NCI-H128 (cell line): Measurements from ENCODE around the gene RGS6.

ENCODE experiments used
- DNase-seq: peaks from one replicate; lab custom pipeline; 2025; ENCODE audit not compliant: unreplicated experiment; lab: John Stamatoyannopoulos, UW

RGS6 gene

DNA sequence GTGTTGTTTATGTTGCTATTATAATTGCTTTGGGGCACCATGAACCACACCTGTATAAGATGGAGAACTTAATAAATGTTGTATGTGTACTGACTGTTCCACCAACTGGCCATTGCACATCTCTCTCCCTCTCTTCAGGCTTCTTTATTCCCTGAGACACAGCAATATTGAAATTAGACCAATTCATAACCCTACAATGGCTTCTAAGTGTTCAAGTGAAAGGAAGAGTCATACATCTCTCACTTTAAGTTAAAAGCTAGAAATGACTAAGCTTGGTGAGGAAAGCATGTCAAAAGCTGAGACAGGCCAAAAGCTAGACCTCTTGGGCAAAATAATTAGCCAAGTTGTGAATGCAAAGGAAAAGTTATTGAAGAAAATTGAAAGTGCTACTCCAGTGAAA lies 373.3 kb downstream of the RGS6 start:
- DNase-seq = no peak

DNA sequence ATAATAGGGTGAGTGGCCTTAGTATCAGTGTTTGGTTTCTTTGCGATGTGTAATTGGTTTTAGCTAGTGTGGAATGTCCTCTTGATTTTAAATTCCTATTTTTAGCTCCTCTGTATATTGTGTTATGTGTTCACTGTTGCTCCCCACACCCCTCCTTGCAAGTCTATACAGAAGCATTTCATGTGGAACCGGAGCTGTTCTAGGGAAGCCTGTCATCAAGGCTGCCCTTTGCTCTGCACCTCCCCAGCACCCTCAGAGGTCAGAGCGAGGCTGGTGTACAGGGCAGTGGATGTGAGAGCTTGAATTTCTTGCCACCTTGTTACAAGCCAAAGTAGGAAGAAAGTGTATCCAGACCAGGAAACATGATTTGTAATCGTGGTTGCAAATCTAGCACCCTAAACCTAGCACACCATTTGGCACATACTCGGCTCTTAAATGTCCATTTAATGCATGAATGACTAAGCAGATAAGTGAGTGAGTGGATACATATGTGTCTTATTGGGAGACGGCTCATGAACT lies 376.8 kb downstream of the RGS6 start:
- no peak for DNase-seq

DNA sequence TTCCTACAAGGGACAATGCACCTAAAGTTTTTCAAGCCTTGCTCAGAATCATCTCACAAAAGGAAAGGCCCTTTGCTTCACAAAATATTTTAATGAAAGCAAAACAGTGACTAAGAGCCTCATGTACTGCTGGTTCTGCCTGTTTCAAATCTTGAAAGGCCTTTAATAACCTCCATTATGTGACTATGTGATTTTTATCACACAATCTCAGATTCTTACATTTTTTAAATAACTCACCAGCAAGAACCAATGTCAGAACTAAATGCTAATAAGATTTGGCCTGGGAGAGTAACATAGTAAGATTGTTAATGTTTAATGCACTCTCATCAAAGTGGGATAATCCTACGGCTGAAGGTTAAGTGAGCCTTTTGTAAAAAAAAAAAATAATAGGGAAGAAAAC lies 378.9 kb downstream of the RGS6 start:
- no peak for DNase-seq

DNA sequence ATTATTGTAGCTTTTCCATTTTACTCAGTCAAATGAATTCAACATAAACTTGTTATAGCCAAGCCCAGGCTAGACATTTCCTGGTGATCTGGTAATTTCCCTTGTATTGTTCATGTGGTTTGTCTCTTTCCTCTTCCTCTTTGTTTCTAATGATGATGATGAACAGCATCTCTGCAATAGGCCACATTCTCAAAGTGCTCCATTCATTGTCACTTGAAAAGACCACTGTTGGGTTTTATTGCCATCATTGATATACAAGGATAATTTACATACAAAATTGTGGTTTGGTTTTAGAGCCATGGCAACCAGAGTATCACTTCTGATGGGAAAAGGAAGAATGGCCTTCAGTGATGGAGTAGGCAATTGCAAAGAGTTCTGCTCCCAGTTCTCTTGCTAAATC lies 379.3 kb downstream of the RGS6 start:
- DNase-seq = no peak

DNA sequence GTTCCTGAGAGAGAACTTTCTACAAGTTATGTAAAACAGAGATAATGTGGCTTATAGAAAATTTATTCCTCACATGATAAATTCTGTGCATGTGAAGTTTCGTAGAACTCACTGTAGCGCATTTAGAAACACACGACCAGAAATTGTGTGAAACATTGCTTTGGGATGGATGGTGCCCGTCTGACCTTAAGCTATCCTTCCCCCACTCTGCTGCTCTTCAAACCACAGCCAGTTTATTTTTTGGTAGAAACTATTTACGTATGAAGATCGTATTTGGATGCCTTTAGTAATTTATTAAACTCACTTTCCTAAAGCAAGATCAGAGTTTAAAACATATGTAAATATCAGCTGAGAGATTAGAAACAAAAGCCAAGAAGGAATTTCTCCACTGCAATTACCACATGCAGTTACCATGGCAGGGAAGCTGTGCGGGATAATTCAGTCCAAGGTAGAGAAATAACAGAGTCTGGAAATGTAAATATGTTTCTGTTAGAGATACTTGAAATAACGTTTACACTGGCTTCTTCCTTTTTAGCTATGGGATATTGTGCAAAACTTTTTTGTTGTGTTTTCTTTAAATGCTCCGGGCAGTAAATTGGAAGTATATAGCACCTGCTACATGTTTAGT lies 382.7 kb downstream of the RGS6 start:
- no peak for DNase-seq

DNA sequence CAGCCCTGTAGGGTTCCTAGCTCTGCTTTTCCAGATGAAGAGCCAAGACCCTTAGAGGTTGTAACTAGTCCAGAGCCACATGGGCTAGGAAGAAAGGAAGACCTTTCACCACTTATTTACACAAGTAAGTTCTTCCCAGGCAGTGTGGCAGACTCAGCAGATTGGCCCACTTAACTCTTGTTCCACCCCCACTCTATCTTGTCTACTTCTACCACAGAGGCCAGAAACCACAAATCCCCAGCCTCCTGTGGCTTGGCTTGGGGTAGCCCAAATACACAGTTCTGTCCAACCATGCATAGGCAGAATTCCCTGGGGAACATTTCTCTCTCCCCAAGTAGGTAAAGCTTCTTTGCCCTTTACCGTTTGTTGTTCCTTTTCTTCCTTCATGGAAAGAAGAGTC lies 383.5 kb downstream of the RGS6 start:
- DNase-seq = no peak

DNA sequence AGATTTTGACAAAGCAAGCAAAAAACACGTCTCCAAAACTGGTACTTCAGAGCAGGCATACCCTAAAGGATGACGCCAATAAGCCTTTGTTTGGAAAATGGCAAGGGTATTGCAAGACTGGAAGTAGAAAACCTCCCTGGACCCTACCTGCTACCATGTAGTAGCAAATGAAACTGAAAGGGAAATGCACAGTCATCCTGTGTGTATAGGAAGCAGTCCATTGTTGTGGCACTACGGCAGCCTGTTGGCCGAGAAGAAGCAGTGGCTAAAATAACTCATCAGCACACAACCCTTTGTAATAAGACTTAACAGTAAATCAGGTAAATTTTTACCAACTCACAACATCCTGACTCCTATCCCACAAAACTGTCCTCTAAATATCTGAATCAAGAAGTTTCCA lies 386.4 kb downstream of the RGS6 start:
- no peak for DNase-seq

DNA sequence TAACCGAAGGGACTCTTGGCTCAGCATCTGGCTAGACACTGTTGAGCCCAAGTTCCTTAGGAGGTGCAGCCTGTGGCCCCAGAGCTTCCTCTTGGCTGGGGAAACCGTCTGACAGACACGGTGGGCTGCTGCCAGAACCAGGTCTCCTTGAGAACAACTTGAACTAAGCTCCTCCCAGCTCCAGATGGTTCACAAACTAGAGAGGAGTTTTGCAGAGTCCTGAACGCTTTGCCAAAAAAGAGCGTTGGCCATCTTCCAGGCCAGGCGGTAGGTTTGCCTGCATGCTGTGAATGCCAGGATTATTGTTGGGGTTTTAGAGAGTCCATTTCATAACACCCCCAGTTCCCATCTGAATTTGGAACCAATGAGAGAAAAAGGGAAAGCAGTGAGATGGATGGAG lies 399.8 kb downstream of the RGS6 start:
- no peak for DNase-seq

DNA sequence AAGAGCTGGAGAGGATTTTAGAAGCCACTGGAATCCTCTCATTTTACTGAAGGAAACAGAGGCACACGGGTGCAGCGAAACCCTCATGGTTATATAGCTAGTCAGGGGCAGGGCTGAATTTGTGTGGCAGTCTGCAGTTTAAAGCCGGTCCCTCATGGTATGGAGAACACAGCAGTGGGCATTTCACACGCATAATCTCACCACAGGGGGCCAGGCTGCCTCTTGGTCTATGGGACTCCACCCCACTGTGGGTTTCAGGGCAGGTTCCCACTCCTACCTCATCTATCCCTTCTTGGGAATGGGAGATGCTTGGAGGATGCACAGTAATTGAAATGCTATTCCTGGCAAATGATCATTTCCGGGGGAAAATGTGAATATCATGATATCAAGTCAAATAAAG lies 400.6 kb downstream of the RGS6 start:
- no peak for DNase-seq

DNA sequence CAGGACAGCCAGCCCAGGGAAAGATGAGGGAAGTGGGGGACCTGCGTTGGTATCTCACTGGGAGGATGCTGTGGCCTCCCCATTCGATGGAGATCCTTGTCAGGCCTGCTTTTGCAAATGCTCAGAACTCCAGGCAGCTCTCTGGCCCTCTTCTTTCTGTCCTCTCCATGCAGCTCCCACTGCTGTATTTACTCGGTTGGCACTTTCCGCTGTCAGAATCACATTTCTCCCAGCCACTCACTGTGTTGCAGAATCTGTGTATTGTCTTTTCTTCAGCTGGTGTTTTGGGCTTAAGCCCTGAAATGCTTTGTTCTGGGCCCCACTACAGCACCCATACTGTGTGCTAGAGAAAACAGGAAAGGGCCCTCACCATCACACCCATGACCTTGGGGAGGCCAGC lies 401.1 kb downstream of the RGS6 start:
- no peak for DNase-seq

DNA sequence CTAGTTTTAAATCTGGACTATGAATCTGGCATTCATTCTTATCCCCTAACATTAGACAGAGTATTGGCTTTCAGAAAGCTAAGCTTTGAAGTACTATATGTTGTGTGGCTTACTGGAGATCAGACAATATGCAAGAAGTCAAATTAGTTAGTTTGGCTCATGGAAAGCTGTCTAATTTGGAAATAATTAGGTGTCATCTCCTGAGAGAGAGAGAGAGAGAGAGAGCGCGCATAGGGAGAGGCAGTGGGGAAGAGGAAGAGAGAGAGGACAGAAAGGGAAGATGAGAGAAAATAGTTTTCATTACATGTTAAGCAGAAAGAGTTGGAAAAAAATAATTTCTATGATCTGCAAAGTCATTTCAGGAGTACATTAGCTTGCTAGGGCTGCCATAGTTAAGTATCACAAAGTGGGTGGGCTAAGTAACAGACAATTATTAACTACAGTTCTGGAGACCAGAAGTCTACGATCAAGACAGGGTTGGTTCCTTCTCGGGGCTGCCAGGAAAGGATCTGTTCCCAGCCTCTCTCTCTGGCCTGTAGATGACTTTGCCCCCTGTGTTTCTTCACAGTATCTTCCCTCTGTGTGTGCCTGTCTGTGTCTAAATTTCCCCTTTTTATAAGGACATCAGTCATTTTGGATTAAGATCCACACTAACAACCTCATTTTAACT lies 404.2 kb downstream of the RGS6 start:
- no peak for DNase-seq

DNA sequence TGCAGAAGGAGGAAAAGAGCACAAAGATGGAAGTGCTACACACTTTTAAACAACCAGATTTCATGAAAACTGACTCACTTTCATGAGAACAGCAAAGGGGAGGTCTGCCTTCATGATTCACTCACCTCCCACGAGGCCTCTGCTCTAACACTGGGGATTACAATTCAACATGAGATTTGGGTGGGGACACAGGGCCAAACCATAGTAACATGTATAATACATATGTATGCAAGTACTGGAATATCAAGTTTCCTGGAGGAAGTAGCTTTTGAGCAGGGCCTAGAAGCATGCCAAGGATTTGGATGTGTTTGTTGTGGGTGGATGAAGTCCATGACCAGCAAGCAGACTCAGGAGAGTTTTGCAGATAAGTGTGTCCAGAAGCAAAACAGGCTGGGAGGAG lies 409.0 kb downstream of the RGS6 start:
- DNase-seq = no peak

DNA sequence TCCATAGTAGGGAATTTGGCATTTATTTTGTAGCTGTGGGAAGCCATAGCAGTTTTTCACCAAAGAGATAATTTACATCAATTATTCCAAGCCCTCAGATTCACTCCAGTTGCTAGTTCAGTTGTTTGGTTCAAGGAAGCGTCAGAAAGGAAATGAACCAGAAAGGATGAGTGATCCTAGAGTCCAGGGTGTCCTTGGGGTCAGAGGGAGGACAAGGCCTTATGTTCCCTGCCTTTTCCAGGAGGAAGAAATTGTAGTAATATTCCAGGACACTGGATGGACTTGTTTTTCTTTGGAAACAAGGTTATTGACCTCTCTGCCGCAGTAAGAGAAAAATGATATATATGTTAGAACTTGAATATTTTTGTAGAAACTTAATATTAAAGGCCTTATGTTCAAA lies 409.5 kb downstream of the RGS6 start:
- DNase-seq = no peak

DNA sequence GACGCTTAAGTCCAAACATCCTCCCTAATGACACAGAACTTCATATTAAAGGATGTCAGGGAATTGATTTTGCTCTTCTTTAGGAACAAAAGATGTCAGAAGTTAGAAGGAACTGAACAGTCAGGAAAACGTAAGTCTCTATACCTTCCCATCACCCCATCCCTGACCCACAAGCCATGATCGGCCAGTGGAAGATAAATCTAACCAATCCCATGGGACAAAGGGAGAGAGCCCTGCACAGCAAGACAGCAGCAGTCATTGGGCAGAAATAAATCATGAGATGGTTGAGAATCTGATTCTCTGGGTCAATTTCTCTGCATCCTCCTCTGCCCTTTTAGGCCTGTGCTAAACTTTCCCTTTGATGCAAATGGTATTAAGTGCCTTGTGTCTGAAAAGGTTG lies 414.9 kb downstream of the RGS6 start:
- no peak for DNase-seq

DNA sequence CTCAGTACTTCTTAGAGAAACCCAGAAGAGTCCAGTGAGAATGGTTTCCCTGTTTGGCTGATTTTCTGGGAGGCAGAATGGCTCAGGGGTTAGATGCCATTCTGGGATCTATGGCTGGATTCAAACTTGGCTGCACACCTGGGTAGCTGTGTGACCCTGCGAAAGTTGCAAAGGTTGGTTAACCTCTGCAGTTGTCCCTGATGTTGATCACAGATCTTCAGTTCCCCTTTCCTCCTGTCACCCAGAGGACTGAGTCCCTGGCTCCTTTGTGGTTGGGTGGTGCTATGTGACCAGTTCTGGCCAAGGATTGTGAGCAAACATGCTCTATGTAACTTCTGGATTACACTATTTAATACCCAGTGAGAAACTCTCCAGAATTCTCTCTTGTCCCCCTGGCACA lies 418.0 kb downstream of the RGS6 start:
- no peak for DNase-seq

DNA sequence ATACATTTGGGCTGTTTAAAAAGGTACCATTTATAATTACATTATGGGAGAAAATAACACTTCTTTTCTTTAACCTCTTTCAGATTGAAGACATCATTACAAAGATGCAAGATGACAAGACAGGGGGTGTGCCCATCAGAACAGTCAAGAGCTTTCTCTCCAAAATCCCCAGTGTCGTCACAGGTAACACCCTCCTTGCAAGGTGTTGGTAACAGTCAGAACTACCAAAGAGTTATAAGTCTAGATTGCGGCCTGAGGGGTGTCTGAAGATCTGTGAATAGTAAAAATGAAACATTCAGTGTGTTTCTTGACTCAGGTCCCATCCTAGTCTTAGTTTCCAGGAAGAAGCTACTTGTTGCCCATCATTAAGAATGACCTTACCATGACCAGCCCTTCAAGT lies 419.8 kb downstream of the RGS6 start:
- no peak for DNase-seq

DNA sequence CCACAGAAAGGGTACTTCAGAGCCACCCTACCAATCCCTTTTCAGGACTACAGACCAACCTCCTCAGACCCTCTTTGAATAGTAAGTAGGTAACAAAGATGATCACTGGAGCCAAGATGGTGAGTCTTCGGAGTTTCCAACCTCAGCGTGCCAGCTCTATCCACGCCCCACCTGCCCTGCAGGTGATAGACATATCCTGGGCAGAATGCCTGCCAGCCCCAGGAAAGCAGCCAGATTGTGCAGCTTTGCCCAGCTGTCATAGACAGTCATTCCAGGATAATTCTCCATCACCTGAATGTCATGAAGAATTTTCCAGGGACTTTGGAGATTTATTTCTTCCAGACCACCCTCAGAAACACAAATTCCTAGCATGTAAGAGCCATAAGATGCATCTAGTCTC lies 434.4 kb downstream of the RGS6 start:
- no peak for DNase-seq

DNA sequence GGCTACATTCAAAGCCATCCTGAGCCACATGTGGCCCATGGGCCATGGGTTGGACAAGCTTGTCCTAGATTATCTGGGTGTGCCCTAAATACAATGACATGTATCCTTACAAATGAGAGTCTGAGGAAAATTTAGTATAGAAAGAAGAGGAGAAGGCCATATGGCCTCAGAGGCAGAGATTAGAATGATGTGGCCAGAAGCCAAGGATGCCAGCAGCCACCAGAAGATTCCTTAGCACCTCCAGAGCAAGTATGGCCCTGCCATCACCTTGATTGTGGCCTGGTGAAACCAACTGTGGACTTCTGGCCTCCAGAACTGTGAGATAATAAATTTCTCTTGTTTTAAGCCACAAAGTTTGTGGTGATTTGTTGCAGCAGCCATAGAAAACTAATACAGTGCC lies 436.9 kb downstream of the RGS6 start:
- DNase-seq = no peak

DNA sequence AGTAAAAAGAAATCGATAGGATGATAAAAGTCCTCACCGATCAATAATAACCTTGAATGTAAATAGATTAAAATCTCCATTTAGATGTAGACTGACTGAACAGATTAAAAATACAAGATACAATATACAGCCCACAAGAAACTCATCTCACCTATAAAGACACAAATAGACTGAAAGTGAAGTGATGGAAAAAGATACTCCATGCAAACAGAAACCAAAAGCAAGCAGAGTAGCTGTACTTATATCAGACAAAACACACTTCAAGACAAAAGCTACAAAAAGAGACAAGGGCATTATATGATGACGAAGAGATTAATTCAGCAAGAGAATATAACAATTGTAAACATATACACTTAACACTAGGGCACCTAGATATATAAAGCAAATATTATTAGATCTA lies 444.8 kb downstream of the RGS6 start:
- DNase-seq = no peak

DNA sequence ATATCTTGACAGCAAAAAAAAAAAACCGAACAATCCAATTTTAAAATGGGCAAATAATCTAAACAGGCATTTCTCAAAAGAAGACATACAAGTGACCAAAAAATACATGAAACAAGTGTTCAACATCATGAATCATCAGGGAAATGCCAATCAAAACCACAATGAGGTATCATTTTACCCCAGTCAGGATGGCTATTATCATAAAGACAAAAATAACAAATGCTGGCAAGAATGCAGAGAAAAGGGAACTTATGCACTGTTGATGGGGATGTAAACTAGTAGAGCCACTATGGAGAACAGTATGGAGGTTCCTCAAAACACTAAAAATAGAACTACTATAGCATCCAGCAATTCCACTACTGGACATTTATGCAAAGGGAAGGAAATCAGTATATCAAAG lies 448.2 kb downstream of the RGS6 start:
- DNase-seq = no peak

DNA sequence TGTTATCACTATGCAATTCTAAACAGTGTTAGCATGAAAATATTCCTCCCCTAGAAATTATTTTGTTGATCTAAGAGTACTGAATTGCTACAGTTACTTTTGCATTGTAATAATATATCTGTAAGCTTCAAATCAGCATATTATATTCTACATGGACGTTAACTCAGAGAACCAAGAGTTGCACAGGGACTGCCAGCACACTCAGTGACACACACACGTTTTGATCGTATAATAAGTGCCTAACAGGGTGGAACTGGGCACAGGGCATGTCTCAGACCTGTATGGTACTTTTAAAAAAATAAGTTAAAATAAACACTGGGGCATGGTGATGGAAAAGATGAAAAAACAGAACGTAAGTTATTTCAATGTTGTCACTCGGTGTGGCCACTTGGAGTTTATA lies 451.6 kb downstream of the RGS6 start:
- no peak for DNase-seq

DNA sequence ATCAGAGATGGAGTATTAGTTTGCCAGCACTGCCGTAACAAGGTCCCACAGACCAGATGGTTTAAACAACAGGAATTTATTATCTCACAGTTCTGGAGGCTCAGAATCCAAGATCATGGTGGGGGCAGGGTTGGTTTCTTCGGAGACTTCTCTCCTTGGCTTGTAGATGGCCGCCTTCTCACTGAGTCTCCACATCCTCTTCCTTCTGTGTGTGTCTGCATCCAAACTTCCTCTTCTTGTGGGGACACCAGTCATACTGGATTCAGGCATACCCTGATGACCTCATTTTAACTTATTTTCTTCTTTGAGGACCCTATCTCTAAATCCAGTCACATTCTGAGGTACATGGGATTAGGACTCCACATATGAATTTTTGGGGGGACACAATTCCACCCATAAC lies 455.5 kb downstream of the RGS6 start:
- no peak for DNase-seq

DNA sequence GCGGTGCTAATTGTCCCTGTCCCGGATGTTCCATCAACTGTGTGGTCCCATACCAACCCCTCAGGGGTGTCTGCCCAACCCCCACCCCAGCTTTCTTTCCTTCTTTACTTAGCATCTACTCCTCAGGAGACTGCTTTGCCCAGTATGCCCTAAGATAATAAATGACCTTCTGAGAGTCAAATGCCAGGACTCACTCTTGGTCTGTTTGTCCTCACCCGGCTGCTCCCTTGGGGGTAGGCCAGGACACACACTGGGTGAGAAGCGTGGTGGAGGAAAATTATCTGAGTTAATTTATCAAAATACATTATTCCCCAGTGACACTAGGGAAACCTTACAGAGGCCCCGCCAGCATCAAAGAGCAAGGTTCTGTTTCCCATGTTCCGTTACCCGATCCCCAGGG lies 457.0 kb downstream of the RGS6 start:
- no peak for DNase-seq
